Stimulated activated CD4-positive, alpha-beta T cell treated with anti-CD3 and anti-CD28 coated beads, Interleukin-12 subunit alpha, Interleukin-12 subunit beta, amount 100 ng/mL, for 24 hours (primary cell): ENCODE results near the gene STK11IP.

Experiments
- DNase-seq, 2 experiments: peaks; one replicate each; pipeline ENCODE4 v3.0.0-alpha.2; 2020; ENCODE audit warnings: low read depth in 2 of 2

The STK11IP gene, protein sequence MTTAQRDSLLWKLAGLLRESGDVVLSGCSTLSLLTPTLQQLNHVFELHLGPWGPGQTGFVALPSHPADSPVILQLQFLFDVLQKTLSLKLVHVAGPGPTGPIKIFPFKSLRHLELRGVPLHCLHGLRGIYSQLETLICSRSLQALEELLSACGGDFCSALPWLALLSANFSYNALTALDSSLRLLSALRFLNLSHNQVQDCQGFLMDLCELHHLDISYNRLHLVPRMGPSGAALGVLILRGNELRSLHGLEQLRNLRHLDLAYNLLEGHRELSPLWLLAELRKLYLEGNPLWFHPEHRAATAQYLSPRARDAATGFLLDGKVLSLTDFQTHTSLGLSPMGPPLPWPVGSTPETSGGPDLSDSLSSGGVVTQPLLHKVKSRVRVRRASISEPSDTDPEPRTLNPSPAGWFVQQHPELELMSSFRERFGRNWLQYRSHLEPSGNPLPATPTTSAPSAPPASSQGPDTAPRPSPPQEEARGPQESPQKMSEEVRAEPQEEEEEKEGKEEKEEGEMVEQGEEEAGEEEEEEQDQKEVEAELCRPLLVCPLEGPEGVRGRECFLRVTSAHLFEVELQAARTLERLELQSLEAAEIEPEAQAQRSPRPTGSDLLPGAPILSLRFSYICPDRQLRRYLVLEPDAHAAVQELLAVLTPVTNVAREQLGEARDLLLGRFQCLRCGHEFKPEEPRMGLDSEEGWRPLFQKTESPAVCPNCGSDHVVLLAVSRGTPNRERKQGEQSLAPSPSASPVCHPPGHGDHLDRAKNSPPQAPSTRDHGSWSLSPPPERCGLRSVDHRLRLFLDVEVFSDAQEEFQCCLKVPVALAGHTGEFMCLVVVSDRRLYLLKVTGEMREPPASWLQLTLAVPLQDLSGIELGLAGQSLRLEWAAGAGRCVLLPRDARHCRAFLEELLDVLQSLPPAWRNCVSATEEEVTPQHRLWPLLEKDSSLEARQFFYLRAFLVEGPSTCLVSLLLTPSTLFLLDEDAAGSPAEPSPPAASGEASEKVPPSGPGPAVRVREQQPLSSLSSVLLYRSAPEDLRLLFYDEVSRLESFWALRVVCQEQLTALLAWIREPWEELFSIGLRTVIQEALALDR

DNA sequence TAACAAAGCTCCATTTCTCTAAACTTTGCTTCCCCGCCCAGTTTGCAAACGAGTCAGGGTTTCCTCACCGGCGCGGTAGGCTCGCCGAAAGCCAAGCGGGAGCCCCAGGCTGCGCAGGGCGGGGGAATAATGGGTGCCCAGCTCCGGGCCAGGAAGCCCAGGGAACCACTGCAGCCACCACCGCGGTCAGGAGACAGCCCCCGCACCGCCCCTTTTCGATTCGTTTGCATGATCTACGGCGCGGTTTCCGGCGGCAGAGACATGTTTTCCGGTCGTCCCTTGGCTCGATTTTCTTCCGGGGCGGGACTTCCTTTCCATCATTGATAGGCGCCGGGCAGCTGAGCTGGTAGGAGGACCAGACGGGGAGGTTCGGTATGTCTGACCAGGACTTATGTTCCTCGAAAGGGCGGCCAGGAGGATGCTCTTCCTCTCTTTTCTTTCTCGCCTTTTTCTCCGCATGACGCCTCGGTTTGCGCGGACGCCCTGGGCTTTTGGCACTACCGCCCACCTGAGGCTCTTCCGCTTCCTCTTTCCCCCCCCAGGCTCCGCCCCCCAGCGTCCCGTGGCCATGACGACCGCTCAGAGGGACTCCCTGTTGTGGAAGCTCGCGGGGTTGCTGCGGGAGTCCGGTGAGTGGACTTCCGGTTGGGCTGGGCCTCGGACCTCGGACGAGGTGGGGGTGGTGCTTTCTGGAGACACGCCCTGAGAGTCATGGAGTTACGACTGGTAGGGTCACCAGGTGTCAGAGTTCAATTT is at the start of gene STK11IP:
Gene STK11IP, plus strand, starts transcription at position 306 of the 756 bp plus-strand sequence. Its CDS starts 263 bp downstream, at position 569.
- peak; percentile 78 to 90 for DNase-seq

DNA sequence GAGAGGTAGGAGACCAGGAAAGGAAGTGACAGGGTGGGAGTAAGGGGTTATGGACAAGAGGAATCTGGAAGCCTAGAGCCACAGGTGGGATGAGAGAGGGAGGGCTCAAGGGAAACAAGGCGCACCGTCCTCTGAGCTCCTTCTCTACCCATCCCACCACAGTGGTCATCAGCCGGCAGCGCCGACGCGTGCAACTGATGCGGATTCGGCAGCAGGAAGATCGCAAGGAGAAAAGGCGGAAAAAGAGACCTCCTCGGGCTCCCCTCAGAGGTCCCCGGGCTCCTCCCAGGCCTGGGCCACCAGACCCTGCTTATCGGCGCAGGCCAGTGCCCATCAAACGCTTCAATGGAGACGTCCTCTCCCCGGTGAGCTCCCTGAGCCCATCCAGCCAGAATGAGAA is 48.7 kb upstream of the STK11IP start:
- no peak for DNase-seq

DNA sequence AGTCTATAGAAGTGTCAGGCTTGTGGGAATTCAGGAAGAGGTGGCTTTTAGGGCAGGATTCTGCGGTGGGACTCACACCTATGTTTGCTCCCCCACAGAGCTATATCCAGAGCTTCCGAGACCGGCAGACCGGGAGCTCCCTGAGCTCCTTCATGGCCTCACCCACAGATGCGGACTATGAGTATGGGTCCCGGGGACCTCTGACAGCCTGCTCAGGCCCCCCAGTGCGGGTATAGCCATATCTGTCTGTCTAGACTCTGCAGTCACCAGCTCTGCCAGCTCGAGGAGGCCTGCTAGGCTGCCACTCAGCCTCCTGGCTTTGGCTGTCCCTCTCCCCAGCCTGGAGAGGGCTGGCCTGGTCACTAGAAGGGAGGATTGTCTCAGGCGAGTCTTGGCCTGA is 48.0 kb upstream of the STK11IP start:
- DNase-seq: no peak

DNA sequence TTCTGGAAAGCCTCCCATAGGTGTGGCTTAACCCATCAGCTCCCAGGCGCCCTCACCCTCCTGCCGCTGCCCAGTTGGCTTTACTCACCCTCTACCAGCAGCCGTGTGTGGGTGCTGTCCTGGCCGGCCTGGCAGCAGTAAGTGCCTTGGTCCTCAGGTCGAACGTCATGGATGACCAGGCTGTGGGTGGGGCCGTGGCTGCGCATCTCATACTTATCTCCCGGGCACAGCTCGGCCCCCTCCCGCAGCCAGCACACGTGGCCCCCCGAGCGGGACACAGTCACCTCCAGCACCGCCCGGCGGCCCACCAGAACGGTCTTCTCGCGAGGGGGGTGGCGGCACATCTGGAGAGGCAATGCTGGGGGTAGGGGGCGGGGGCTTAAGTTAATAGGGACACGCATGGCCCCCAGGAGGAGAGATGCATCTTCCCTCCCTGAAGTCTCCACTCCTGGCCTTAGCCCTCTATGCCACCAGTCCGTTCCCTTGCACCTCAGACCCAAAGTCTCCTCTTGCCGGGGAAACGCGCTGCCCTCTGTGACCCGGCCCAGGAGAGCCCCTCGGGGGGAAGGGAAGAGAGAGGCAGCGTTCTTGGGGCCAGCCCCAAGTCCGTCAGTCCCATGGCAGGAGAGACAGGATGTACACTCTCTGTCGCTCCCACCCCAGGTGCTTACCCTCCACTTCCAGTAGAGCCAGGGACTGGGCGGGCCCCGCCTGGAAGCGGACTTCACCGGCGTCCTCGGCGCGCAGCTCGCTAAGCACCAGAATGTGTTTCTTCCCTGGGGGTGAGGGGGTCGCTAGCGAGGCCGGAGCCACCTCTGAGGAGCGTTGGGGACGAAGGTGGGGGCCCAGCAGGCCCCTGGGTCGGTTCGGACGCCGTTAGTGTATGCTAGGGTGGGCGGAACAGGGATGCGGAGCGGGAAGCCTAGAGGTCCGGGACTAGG is 45.9 kb upstream of the STK11IP start:
- DNase-seq: no peak

DNA sequence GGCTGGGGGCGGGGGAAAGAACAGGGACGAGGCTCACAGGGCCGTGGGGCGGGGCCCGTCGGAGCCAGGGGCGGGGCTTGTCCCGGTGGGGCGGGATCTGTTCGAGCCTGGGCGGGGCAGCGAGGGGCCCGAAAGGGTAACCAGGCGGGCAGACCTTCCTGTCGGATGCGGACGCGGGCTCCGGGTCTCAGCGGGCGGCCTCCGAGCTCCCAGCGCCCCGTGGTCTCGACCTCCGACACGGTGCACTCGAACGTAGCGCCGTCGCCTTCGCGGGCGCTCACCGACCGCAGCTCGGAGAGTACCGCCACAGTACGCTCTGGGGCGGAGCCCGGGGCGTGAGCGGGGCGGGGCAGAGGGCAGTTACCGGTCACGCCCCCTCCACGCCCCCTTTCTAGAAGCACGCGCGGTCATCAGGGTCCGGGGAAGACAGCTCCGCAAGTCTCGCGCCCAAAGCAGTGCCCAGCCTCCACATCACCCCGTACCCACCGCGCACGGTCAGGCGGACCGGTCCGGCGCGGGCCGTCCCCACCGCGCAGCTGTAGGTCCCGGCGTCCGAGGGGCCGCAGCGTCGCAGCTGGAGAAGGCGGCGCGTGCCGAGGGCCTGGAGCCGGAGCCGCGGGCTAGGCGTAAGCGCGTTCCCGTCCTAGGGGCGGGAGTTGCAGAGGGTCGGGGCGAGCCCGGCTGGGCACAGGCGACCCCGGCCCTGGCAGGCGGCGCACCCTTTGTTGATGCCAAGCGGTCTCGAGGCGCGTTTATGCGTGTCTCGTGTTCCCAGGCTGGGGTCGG is 45.1 kb upstream of the STK11IP start:
- peak; percentile 54 to 76 for DNase-seq

DNA sequence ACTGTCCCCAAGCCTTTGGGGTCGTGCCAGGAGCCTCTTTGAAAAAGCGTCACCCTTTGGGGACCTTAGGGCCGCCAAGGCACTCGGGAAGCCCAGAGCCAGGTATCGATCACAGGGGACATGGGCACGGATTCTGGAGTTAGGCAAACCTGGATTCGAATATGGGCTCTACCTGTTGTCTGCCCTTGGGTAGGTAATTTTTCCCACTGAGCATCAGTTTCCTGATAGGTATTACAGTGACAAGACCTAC is 44.6 kb upstream of the STK11IP start:
- no peak for DNase-seq

DNA sequence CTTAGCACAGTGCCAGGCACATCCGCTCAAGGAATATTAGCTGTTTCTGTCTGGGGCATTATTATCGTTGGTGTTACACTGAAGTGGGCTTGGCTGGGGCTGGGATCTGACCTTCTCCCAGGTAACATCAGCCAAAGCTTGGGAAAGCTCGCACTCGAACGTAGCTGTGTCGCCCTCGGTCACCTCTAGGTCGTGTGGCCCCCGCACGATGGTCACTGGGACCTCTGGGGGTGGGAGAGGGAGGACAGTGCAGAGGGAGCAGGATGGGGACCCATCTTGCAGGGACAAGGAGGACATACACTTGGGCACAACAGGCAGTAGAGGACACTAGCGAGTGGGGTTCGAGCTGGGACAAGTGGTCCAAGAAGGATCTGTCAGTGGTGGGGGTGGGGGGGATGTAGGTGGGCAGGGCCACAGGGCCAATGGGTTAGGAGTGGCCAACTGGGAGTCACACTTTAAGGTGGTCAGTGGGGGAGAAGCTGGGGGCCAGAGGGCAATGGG is 44.1 kb upstream of the STK11IP start:
- no peak for DNase-seq

DNA sequence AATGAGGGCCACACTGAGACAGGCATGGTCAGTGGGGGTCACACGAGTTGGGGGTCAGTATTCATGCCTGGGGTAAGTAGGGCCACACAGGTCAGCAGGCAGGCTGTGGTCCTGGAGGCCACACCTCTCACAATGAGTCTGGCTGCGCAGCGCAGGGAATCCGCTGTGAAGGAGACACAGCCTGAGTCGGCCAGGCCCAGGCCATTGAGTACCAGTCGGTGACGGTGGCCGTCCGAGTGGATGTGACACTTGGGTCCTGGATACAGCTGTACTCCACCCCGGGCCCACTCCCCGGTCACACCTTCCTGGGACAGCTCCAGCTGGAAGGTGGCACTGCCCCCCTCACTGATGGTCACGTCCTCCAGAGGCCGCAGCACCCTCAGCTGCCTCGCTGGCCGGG is 43.3 kb upstream of the STK11IP start:
- DNase-seq: no peak

DNA sequence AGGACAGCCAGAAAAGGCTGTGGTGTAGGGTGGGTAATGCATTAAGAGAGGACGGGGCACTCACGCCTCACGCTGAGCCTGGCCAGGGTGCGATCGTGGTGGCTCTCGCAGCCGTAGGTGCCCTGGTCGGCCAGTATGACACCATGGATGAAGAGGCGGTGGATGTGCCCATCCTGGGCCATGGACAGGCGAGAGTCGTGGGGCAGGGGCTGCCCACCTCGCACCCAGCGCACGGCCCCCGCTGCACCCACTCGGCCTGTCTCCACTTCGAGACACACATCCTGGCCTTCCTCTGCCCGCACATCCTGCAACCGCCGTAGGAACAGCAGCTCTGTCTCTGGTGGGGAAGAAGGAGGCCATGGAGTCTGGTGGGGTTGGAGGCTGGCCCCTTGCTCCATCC is 41.7 kb upstream of the STK11IP start:
- DNase-seq: no peak

DNA sequence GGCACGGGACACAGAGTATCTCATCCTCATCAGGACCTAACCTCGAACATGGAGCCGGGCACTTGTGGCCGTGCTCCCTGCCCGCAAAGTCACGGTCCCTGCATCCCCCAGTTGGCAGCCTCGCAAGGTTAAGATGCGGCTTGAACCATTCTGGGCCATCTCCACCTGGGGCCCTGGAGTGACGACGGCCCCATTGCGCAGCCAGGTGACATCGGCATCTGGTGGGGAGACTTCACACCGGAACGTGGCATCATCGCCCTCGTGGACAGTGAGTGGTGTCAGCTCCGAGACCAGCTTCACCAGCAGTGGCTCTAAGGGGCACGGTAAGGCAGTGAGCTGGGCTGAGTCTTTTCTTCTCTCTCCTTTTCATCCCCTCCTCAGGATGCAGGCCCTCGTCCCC is 41.2 kb upstream of the STK11IP start:
- no peak for DNase-seq

DNA sequence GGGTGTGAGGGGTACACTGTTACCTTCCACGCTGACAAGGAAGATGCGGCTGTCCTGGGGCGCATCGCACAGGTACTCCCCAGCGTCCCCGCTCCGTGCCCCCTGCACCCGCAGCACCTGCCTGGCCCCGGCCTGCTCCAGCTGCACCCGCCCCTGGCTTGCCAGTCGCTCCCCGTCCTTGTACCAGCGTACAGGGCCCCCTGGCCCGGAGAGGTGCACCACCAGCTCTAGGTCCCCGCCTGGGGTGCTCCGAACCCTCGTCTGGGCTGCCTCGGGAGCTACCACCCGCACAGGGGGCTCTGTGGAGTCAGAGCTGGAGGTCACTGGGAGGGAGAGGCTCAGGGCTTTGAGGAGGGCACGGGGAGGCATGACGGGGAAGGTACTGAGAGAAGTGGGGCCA is 40.3 kb upstream of the STK11IP start:
- no peak for DNase-seq

DNA sequence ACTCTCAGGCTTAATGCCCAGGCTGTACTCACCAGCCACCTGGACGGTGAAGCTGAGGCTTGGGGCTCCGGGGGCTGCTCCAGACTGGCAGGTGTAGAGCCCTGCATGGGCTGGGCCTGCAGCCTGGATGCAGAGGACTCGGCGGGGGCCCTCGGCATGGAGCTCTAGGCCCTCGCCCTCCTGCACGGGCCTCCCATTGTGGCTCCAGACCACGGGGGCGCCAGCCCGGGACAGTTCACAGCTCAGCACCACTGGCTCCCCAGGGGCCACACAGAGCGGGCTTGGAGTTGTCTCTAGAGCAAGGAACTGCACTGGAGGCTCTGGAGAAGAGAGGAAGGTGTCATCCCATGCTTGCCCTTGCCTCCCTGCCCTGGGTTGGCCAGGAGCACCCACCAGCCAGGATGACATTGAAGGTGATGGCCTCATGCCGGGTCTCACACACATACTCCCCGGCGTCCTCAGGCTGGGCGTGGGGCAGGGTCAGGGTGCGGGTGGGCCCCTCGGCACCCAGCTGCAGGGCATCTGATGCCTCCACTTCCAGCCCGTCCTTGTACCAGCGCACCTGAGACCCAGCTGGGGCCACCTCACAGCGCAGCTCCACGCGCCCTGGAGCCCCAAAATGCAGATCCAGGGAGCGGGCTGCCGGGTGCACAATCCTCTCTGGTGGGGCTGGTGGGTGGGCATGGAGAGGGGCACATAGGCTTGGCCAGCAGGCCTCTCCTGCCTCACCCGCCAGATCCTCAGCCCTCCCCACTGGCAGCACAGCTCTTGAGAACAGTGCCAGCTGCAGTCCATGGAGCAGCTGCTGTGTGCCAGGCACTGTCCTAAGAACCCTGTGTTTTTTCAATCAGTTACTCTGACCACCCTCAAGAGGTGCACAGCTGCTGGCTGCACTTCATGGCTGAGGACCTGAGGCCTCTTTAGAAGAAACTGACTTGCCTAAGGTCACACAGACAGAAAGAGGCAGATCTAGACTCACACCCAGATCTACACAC is 39.6 kb upstream of the STK11IP start:
- DNase-seq: no peak

DNA sequence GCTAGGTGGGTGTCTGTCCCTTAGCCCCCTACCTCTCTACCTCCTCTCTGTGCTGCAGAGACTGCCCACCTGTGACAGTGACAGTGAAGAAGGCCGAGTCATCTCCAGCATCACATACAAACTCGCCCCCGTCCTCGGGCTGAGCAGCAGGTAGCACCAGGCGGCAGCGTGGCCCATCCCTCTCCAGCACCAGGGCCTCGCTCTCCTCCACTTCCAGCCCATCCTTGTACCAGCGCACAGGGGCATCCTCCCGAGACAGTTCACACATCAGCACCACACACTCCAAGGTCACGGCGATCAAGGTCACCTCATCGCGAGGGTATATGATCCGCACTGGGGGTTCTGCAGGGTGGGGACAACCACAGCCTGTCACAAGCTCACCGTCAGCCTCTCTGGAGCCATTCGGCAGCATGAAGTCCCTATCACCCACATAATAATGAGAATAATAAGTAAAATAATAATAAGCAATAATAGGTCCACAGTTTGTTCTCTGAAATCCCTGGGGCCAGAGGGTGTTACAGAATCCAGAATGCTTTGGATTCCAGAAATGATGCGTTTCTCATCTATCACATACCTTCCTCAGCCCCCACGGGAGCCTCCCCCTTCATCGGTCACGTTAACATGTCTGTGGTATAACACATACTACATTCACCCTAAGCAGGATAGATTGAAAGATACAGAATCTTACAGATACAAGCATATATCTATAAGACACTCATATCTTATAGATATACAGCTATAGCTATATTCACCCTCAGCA is 38.3 kb upstream of the STK11IP start:
- DNase-seq: no peak

DNA sequence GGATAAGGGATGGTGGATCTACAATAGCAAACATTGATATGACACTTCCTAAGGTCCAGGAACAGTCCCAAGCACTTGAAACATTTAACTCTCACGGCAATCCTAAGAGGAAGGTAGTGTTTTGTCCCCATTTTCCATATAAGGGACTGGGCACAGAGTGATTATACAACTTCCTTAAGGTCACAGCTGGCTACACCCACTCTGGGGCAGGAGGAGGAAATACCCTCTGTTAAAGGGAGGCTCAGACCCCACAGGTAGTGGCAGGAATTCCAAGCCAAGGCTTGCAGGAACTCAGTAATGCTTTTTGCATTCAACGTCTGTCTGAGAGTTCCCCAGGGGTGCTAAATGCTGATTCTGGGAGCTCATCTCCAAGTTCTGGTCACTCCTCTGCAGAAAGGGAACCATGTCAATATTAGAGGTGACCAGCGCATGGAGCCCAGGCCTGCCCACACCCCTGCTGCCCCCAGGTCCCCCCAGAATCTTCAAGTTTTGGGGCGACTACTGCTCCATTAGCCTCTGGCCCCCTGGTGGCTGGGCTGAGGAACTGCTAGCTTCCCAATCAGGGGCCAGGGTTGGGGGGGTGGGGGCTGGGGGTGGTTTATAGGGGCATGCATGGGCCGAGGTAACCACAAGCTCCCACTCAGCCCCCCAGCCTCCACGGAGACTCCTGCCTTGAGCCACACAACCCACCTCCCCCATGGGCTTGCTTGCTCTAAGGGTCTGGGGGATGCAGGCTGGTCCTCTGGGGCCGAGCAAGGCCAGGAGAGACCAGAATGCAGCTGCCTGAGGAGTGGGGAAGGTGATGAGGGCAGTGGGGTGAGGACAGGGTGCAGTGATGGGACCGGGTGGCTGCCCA is 37.4 kb upstream of the STK11IP start:
- DNase-seq: no peak

DNA sequence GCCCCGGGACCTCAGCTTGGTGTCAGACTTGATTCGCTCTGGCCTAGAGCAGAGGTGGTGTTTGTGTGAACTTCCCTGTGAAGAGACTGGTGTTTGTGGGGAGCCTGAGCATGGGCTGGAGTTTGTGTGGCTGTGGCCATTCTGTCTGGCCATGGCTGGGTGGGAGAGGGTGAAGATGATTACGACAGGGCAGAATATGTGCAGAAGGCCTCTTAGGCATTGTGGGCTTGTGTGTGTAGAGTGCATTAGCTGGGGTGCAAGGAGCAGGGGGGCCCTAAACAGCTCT is 36.8 kb upstream of the STK11IP start:
- no peak for DNase-seq

DNA sequence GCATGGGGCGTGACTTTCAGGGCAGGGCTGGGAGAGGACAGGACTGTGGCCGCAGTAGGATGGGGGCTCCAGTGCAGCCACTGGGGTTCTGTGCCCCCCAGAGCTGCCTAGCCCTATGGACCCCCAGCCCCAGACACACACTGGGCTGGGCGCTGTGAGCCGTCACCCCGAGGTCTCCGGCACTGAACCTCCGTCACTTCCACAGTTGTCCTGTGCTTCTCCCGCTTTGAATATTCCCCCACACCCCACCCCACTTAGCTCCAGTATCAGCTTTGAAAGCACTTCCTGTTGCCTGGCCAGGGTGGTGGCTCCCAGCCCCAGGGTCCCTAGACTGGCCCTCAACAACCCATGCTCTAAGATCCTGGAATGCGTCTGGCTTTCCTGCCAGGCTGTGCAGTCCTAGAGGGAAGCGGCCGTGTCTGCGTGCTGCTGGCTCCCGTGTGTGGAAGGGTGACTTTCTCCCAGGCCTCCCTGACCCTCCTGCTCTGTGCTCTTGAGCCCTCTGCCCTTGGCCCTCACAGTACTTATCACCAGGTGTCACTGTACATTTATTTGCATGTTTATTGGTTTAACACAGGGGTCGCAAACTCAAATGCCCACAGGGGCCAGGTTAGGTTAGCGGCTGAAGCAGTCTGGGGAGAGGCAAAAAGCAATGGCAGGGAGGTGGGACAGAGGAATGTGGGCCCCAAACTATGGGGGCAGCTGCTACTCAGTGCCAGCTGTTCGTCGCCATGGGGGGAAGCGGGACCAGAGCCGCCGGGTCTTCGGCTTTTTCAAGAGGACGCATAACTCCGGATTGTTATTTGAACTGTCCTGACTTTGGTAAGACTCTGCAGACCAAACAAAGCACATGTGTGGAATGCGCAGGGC is 36.2 kb upstream of the STK11IP start:
- no peak for DNase-seq
